ENCODE results near the gene GPC6. TPM values are rescaled to one million over a fixed set of nuclear protein-coding genes. Genes with fewer than 3 reads are reported as not detected.

The GPC6 gene
- polyA plus RNA-seq, 1 donor: 26.7 TPM

GRCh38 chr13:93959796-93960533, 733.4 kb downstream of the GPC6 start:
- 97% methylated on average over 4 of the region's 10 CpGs for WGBS (ENCODE audit: insufficient coverage, low lambda C conversion rate)
- Histone ChIP-seq H3K4me1 (ENCODE audit: control insufficient read depth, insufficient read depth, low read length) (no peaks in the 10 kb centered on the region), H3K36me3 (ENCODE audit: control insufficient read depth, insufficient read depth, low read length) (no peaks in the 10 kb centered on the region), H3K27me3 (ENCODE audit: control insufficient read depth, insufficient read depth, low read length) (no peaks in the 10 kb centered on the region), H3K27ac (ENCODE audit: low read length) (no peak overlapping the region), H3K9me3 (ENCODE audit: control insufficient read depth, low read depth, low read length) (no peaks in the 10 kb centered on the region), H3K4me3 (ENCODE audit: low read length) (no peak overlapping the region)
- DNase-seq: no peak

- WGBS (ENCODE audit: insufficient coverage, low lambda C conversion rate): 65% methylated on average over 5 of the region's 6 CpGs
Measured at GRCh38 chr13:93963266-93964145, 736.9 kb downstream of the GPC6 start.

GRCh38 chr13:93964146-93964512, 737.5 kb downstream of the GPC6 start:
- WGBS (ENCODE audit: insufficient coverage, low lambda C conversion rate): 100% methylated on average over 1 of the region's 2 CpGs
- Histone ChIP-seq H3K9me3 (ENCODE audit: control insufficient read depth, low read depth, low read length) (no peaks in the 10 kb centered on the region), H3K27me3 (ENCODE audit: control insufficient read depth, insufficient read depth, low read length) (no peaks in the 10 kb centered on the region), H3K4me1 (ENCODE audit: control insufficient read depth, insufficient read depth, low read length) (no peaks in the 10 kb centered on the region), H3K27ac (ENCODE audit: low read length) (no peak overlapping the region), H3K4me3 (ENCODE audit: low read length) (no peak overlapping the region), H3K36me3 (ENCODE audit: control insufficient read depth, insufficient read depth, low read length) (no peaks in the 10 kb centered on the region)
- DNase-seq: no peak

More at GRCh38 chr13:93963266-93964145, 736.9 kb downstream of the GPC6 start:
- H3K27me3 ChIP-seq (ENCODE audit: control insufficient read depth, insufficient read depth, low read length): no peaks in the 10 kb centered on the region
- no peak overlapping the region for H3K27ac ChIP-seq (ENCODE audit: low read length)
- no peak overlapping the region for H3K4me3 ChIP-seq (ENCODE audit: low read length)
- H3K9me3 ChIP-seq (ENCODE audit: control insufficient read depth, low read depth, low read length): no peaks in the 10 kb centered on the region
- H3K36me3 ChIP-seq (ENCODE audit: control insufficient read depth, insufficient read depth, low read length): no peaks in the 10 kb centered on the region
- no peaks in the 10 kb centered on the region for H3K4me1 ChIP-seq (ENCODE audit: control insufficient read depth, insufficient read depth, low read length)
- no peak for DNase-seq

GRCh38 chr13:93965587-93965986, 739.0 kb downstream of the GPC6 start:
- Histone ChIP-seq H3K4me3 (ENCODE audit: low read length) (no peak overlapping the region), H3K27ac (ENCODE audit: low read length) (no peak overlapping the region), H3K9me3 (ENCODE audit: control insufficient read depth, low read depth, low read length) (no peaks in the 10 kb centered on the region), H3K4me1 (ENCODE audit: control insufficient read depth, insufficient read depth, low read length) (no peaks in the 10 kb centered on the region), H3K36me3 (ENCODE audit: control insufficient read depth, insufficient read depth, low read length) (no peaks in the 10 kb centered on the region), H3K27me3 (ENCODE audit: control insufficient read depth, insufficient read depth, low read length) (no peaks in the 10 kb centered on the region)
- WGBS (ENCODE audit: insufficient coverage, low lambda C conversion rate): no CpG with 5 or more reads among the region's 3 CpGs
- DNase-seq: no peak

GRCh38 chr13:93966267-93966936, 739.8 kb downstream of the GPC6 start:
- no peaks in the 10 kb centered on the region for H3K9me3 ChIP-seq (ENCODE audit: control insufficient read depth, low read depth, low read length)
- H3K36me3 ChIP-seq (ENCODE audit: control insufficient read depth, insufficient read depth, low read length): no peaks in the 10 kb centered on the region
- H3K27me3 ChIP-seq (ENCODE audit: control insufficient read depth, insufficient read depth, low read length): no peaks in the 10 kb centered on the region
- no peak for DNase-seq
- H3K4me1 ChIP-seq (ENCODE audit: control insufficient read depth, insufficient read depth, low read length): no peaks in the 10 kb centered on the region
- no peak overlapping the region for H3K4me3 ChIP-seq (ENCODE audit: low read length)
- H3K27ac ChIP-seq (ENCODE audit: low read length): no peak overlapping the region
- WGBS (ENCODE audit: insufficient coverage, low lambda C conversion rate): no CpG with 5 or more reads among the region's 2 CpGs

- Histone ChIP-seq H3K36me3 (ENCODE audit: control insufficient read depth, insufficient read depth, low read length) (no peaks in the 10 kb centered on the region), H3K4me1 (ENCODE audit: control insufficient read depth, insufficient read depth, low read length) (no peaks in the 10 kb centered on the region), H3K27me3 (ENCODE audit: control insufficient read depth, insufficient read depth, low read length) (no peaks in the 10 kb centered on the region), H3K4me3 (ENCODE audit: low read length) (no peak overlapping the region), H3K27ac (ENCODE audit: low read length) (no peak overlapping the region), H3K9me3 (ENCODE audit: control insufficient read depth, low read depth, low read length) (no peaks in the 10 kb centered on the region)
- no CpG with 5 or more reads among the region's 2 CpGs for WGBS (ENCODE audit: insufficient coverage, low lambda C conversion rate)
- no peak for DNase-seq
Measured at GRCh38 chr13:93967286-93967685, 740.7 kb downstream of the GPC6 start.

GRCh38 chr13:93975242-93975641, 748.6 kb downstream of the GPC6 start:
- no peaks in the 10 kb centered on the region for H3K36me3 ChIP-seq (ENCODE audit: control insufficient read depth, insufficient read depth, low read length)
- WGBS (ENCODE audit: insufficient coverage, low lambda C conversion rate): 88% methylated on average over 1 of the region's 2 CpGs

GRCh38 chr13:93976528-93976927, 749.9 kb downstream of the GPC6 start:
- H3K4me3 ChIP-seq (ENCODE audit: low read length): no peak overlapping the region
- no peaks in the 10 kb centered on the region for H3K36me3 ChIP-seq (ENCODE audit: control insufficient read depth, insufficient read depth, low read length)
- no peak overlapping the region for H3K27ac ChIP-seq (ENCODE audit: low read length)
- no peak for DNase-seq
- H3K27me3 ChIP-seq (ENCODE audit: control insufficient read depth, insufficient read depth, low read length): no peaks in the 10 kb centered on the region
- H3K9me3 ChIP-seq (ENCODE audit: control insufficient read depth, low read depth, low read length): no peaks in the 10 kb centered on the region
- WGBS (ENCODE audit: insufficient coverage, low lambda C conversion rate): 100% methylated on average over 1 of the region's 5 CpGs
- no peaks in the 10 kb centered on the region for H3K4me1 ChIP-seq (ENCODE audit: control insufficient read depth, insufficient read depth, low read length)

More at GRCh38 chr13:93975242-93975641, 748.6 kb downstream of the GPC6 start:
- Histone ChIP-seq H3K27me3 (ENCODE audit: control insufficient read depth, insufficient read depth, low read length) (no peaks in the 10 kb centered on the region), H3K4me1 (ENCODE audit: control insufficient read depth, insufficient read depth, low read length) (no peaks in the 10 kb centered on the region), H3K4me3 (ENCODE audit: low read length) (no peak overlapping the region), H3K27ac (ENCODE audit: low read length) (no peak overlapping the region), H3K9me3 (ENCODE audit: control insufficient read depth, low read depth, low read length) (no peaks in the 10 kb centered on the region)
- DNase-seq: no peak

GRCh38 chr13:93977986-93978385, 751.4 kb downstream of the GPC6 start:
- 83% methylated on average over 1 of the region's 3 CpGs for WGBS (ENCODE audit: insufficient coverage, low lambda C conversion rate)
- no peaks in the 10 kb centered on the region for H3K27me3 ChIP-seq (ENCODE audit: control insufficient read depth, insufficient read depth, low read length)

GRCh38 chr13:93981426-93981977, 754.9 kb downstream of the GPC6 start:
- no peaks in the 10 kb centered on the region for H3K9me3 ChIP-seq (ENCODE audit: control insufficient read depth, low read depth, low read length)
- no peaks in the 10 kb centered on the region for H3K27me3 ChIP-seq (ENCODE audit: control insufficient read depth, insufficient read depth, low read length)
- H3K36me3 ChIP-seq (ENCODE audit: control insufficient read depth, insufficient read depth, low read length): no peaks in the 10 kb centered on the region
- no peaks in the 10 kb centered on the region for H3K4me1 ChIP-seq (ENCODE audit: control insufficient read depth, insufficient read depth, low read length)
- DNase-seq: no peak
- no CpG with 5 or more reads among the region's 1 CpG for WGBS (ENCODE audit: insufficient coverage, low lambda C conversion rate)
- no peak overlapping the region for H3K4me3 ChIP-seq (ENCODE audit: low read length)
- H3K27ac ChIP-seq (ENCODE audit: low read length): no peak overlapping the region

More at GRCh38 chr13:93977986-93978385, 751.4 kb downstream of the GPC6 start:
- Histone ChIP-seq H3K4me1 (ENCODE audit: control insufficient read depth, insufficient read depth, low read length) (no peaks in the 10 kb centered on the region), H3K9me3 (ENCODE audit: control insufficient read depth, low read depth, low read length) (no peaks in the 10 kb centered on the region), H3K27ac (ENCODE audit: low read length) (no peak overlapping the region), H3K4me3 (ENCODE audit: low read length) (no peak overlapping the region), H3K36me3 (ENCODE audit: control insufficient read depth, insufficient read depth, low read length) (no peaks in the 10 kb centered on the region)
- no peak for DNase-seq
